Psoas muscle (tissue), 8 donors: ENCODE measurements around the gene HDAC2. TPM values are rescaled to one million over a fixed set of nuclear protein-coding genes. Genes with fewer than 3 reads are reported as not detected.

Experiments used
- ATAC-seq, 4 donors: fragments of 200-7000 bp; cut with Tn5 transposase; one replicate each; pipeline ENCODE4 v1.9.1; 2020; ENCODE audit warnings: moderate library complexity in 3 of 4, mild to moderate bottlenecking in 2 of 4
- DNase-seq, 2 donors: peaks; one replicate each; pipeline ENCODE4 v3.0.0-alpha.2; 2020
- H3K27ac ChIP-seq: fragments of 200-600 bp; one replicate; pipeline ENCODE4 v1.8.0; 2022
- H3K27me3 ChIP-seq, 3 donors: fragments of 200-600 bp in 1 of 3; one replicate each; pipeline versions ENCODE4 v1.6.1 to v1.8.0; 2013 to 2022; ENCODE audit warnings: low read length in 2 of 3, mild to moderate bottlenecking in 2 of 3, moderate library complexity in 1 of 3; ENCODE audit not compliant: insufficient read depth in 3 of 3
- H3K36me3 ChIP-seq, 2 donors: fragments of 200-600 bp in 1 of 2; one replicate each; pipeline versions ENCODE4 v1.6.1 to v1.8.0; 2013 to 2022; ENCODE audit warnings: low read depth in 1 of 2, mild to moderate bottlenecking in 1 of 2, moderate library complexity in 1 of 2; ENCODE audit not compliant: insufficient read depth in 1 of 2
- H3K4me1 ChIP-seq: fragments of 200-600 bp; one replicate; pipeline ENCODE4 v1.8.0; 2022
- H3K4me3 ChIP-seq: fragments of 200-600 bp; one replicate; pipeline ENCODE4 v1.8.0; 2022; ENCODE audit warnings: mild to moderate bottlenecking
- H3K9me3 ChIP-seq: fragments of 200-600 bp; one replicate; pipeline ENCODE4 v1.8.0; 2022
- CTCF ChIP-seq: fragments of 200-600 bp; IDR thresholded peaks from one replicate; pipeline ENCODE4 v1.8.0; 2022; ENCODE audit warnings: antibody characterized with exemption
- WGBS, 3 donors: extraction: QIAGEN DNeasy Blood & Tissue Kit; methylation state at CpG; one replicate each; pipeline versions ENCODE4 v1.1.6 to v1.1.7; 2013; 5-methylcytosine and 5-hydroxymethylcytosine counted together
- intact Hi-C, 2 donors: fragments of 100-400 bp; cut with DNase I; formaldehyde crosslinking; loops; one replicate each; pipeline versions ENCODE4 v1.11.0 to v1.14.2; 2022
- polyA plus RNA-seq, 3 donors: library from polyadenylated mRNA; stranded (reverse); fragments of 200-250 nt; gene quantifications; one replicate each; pipeline ENCODE4 v1.2.3, GENCODE V29; 2013
- total RNA-seq, 4 donors: library from RNA; stranded (reverse); fragmentation: NEBNext Ultra II Directional in 2 of 4; extraction: Animal tissue kit (Norgen Biotek cat#: 25700) in 2 of 4; gene quantifications; one replicate each; pipeline versions ENCODE4 v1.2.1 to v1.2.4, GENCODE V29; 2021 to 2023
- donor health status: healthy with polysubstance abuse.
- donor health status: DM: no; HTN: no; CAD: no; lungs with moderate emphysema.
- donor health status: Bipolar disorder and iron deficiency.
- donor health status: healthy.
- donor health status: DM: yes; HTN: yes; CAD: no.
- donor health status: DM: no; HTN: no; CAD: no.
- donor health status: DM: no; HTN: no; CAD: no.
- donor health status: DM: yes; HTN: yes; CAD: no.

Gene HDAC2
- total and polyA plus RNA-seq, 7 donors = 39.6 to 74.1 (median 53.3) TPM

- no peak for TF ChIP-seq CTCF
These were observed 2.5 kb downstream of the HDAC2 start for GRCh38 chr6:113968472-113968871.

DNA sequence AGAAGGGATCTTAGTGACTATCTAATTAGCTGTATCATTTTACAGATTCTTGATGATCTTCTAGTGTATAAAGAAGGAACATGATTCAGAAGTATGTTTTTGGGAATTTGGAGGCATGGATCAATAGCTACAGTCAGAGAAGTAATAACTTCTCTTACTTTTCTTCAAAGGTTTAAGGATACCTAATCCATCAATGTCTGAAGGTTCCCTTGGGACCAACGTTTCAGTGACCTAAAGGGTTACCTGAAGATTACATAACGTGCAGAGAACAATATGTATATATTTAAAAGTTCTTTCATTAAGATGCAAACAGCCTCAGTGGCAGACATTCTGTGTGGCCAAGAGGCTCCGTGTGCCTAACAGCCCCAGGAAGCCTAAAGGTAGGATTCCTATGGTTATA, 3.2 kb downstream of the HDAC2 start:
- Histone ChIP-seq H3K27ac (no peak overlapping the region), H3K4me3 (no peak overlapping the region), H3K36me3 (no peaks in the 10 kb centered on the region), H3K27me3 (no peaks in the 10 kb centered on the region), H3K9me3 (no peaks in the 10 kb centered on the region), H3K4me1 (peaks cover 38% of the 10 kb centered on the region)
- intact Hi-C loops = no loop called here
- no peak for TF ChIP-seq CTCF
- ATAC-seq (no peak), DNase-seq (no peak)
- 31 to 49% (median 37%) methylated on average over 3 of the region's 3 CpGs for WGBS, 3 donors

More at GRCh38 chr6:113968472-113968871, 2.5 kb downstream of the HDAC2 start:
- Histone ChIP-seq H3K9me3 (no peaks in the 10 kb centered on the region), H3K27me3 (no peaks in the 10 kb centered on the region), H3K4me3 (peak overlapping the region; percentile 96), H3K27ac (no peak overlapping the region), H3K4me1 (peaks cover 38% of the 10 kb centered on the region), H3K36me3 (no peaks in the 10 kb centered on the region)
- intact Hi-C loops = no loop called here
- WGBS, 3 donors = 28 to 39% (median 32%) methylated on average over 6 of the region's 6 CpGs
- ATAC-seq = no peak
- DNase-seq = no peak

GRCh38 chr6:113960795-113961194, 10.2 kb downstream of the HDAC2 start:
- Histone ChIP-seq H3K27ac (no peak overlapping the region), H3K9me3 (no peaks in the 10 kb centered on the region), H3K4me3 (no peak overlapping the region), H3K36me3 (peaks cover 0 to 14% of the 10 kb centered on the region in 2 donors), H3K27me3 (no peaks in the 10 kb centered on the region), H3K4me1 (peaks cover 24% of the 10 kb centered on the region)
- DNase-seq (no peak), ATAC-seq (no peak)
- TF ChIP-seq CTCF = no peak
- intact Hi-C loops = no loop called here
- WGBS, 3 donors = 42 to 57% (median 49%) methylated on average over 2 of the region's 2 CpGs

GRCh38 chr6:113959235-113959634, 11.7 kb downstream of the HDAC2 start:
- intact Hi-C loops = no loop called here
- Histone ChIP-seq H3K36me3 (peaks cover 0 to 29% of the 10 kb centered on the region in 2 donors), H3K27me3 (no peaks in the 10 kb centered on the region), H3K4me3 (no peak overlapping the region), H3K27ac (no peak overlapping the region), H3K9me3 (no peaks in the 10 kb centered on the region), H3K4me1 (peaks cover 18% of the 10 kb centered on the region)
- TF ChIP-seq CTCF = no peak
- WGBS, 3 donors = 71 to 80% (median 78%) methylated on average over 1 of the region's 1 CpG
- ATAC-seq (no peak), DNase-seq (no peak)

GRCh38 chr6:113954653-113955052, 16.3 kb downstream of the HDAC2 start:
- ATAC-seq (no peak), DNase-seq (no peak)
- Histone ChIP-seq H3K36me3 (peaks cover 0 to 64% of the 10 kb centered on the region in 2 donors), H3K4me1 (peaks cover 5% of the 10 kb centered on the region), H3K27me3 (no peaks in the 10 kb centered on the region), H3K9me3 (no peaks in the 10 kb centered on the region), H3K27ac (no peak overlapping the region), H3K4me3 (no peak overlapping the region)
- TF ChIP-seq CTCF = no peak
- intact Hi-C loops = no loop called here
- WGBS, 3 donors = 94 to 99% (median 97%) methylated on average over 1 of the region's 1 CpG
